ENCODE measurements around the gene ENAH. TPM values are rescaled to one million over a fixed set of nuclear protein-coding genes. Genes with fewer than 3 reads are reported as not detected.
A peak's percentile ranks its signal among the peaks of the same experiment; 100 is the strongest.

ENAH gene
- total and polyA plus RNA-seq, 9 of the 15 experiments (the other 6 are each of a cell fraction or from before 2014, with no cell fraction given), result 0.03 to 1.2 (median 0.15) TPM

DNA sequence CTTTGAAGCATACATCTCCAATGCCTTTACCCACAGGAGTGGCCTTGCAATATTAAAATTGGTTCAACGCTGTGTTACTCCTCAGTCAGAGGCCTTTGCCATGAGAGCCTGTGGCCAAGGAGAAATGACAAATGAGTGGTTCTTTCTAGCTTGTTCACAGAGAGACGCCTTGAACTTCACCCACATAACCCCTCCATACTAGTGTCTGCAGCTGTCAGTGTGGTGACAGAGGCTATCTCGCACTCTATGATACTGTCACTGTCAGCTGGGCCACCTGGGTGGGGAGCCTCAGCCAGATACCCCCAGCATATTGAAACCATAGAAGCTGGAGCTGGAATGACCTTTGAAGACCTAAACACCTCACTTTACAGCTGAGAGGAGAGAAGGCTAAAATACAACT is 167.7 kb downstream of the ENAH start (continued):
- TF ChIP-seq MCM5 (IDR thresholded peaks at IDR 0.05; ENCODE audit: low read depth) (no peak), CCAR2 (IDR thresholded peaks at IDR 0.05; ENCODE audit: low read depth, low read length) (no peak), ZNF707 (CRISPR knock-in tag; conservative IDR thresholded peaks at IDR 0.05) (no peak), ZC3H4 (CRISPR knock-in tag; IDR thresholded peaks at IDR 0.05; ENCODE audit: borderline replicate concordance) (no peak), NCOA1 (IDR thresholded peaks at IDR 0.05; ENCODE audit: low read depth) (no peak)

DNA sequence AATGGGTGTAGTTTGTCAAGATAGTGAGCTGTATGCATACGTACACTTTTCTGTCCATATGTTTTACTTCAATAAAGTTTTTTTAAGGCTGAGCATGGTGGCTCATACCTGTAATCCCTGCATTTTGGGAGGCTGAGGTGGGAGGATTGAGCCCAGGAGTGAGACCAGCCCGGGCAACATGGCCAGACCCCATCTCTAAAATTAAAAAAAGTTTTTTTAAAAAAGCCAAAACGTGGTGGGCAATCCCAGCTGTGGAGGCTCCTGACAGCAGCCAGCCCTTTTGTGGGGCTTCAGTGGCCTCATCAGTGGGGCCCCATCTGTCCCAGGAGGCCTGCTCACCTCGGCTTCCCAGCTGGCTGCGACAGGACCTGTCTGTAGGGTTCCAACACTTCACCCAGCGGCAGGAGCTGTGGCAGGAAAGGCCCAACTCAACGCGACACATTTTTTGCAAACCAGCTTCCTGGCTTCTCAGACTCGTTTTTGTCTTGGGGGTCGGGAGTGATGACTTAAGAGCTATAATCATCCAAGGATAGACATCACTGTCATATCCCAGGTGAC is 168.2 kb downstream of the ENAH start:
- H3K79me2 ChIP-seq (ENCODE audit: control insufficient read depth, insufficient read depth, low read length), result no peaks in the 10 kb centered on the region
- ChIA-PET POLR2A (interaction anchor here (0.7 to 2.0 kb wide), 6 partner anchors 22 to 503 kb away, joined by 3 to 6 read pairs (median 4); no protein-coding TSS in a partner anchor), CTCF (ENCODE audit: low intra/inter-chr PET ratio) (no interaction called here)
- FAIRE-seq, result no peak
- peaks cover 68 to 80% of the 10 kb centered on the region in 2 experiments for H3K27me3 ChIP-seq (ENCODE audit: control insufficient read depth in 2 of 2, insufficient read depth in 2 of 2, low read length in 2 of 2)
- H2AFZ ChIP-seq (ENCODE audit: low read depth, low read length), result no peak overlapping the region
- 0 out of 4 replicates have a peak overlapping the region, but pooled peaks of 1 of the 2 experiments have one; percentile 21 for H3K9ac ChIP-seq (ENCODE audit: insufficient read depth in 1 of 2, low read depth in 2 of 2, low read length in 2 of 2)
- H3K9me3 ChIP-seq (replicated peaks; ENCODE audit: control insufficient read depth, insufficient read depth, low read depth, low read length), result no peaks in the 10 kb centered on the region
- no peaks in the 10 kb centered on the region for H3K36me3 ChIP-seq (ENCODE audit: control insufficient read depth, insufficient read depth, low read length)
- BruUV-seq (replicated peaks), result no TSS peak
- H3K9me1 ChIP-seq (ENCODE audit: control insufficient read depth, insufficient read depth, low read length), result no peaks in the 10 kb centered on the region
- no peak for ATAC-seq
- H3K27ac ChIP-seq (ENCODE audit: extremely low read depth, low read depth, low read length), result no peak overlapping the region
- H3K4me2 ChIP-seq (ENCODE audit: insufficient read depth, low read length), result no peak overlapping the region
- WGBS (ENCODE audit: insufficient coverage, low coverage, missing lambda C conversion rate), result 2% methylated on average over 10 of the region's 10 CpGs
- H4K20me1 ChIP-seq (replicated peaks; ENCODE audit: control insufficient read depth, insufficient read depth, low read length), result 0 out of 2 replicates have a peak, but pooled peaks cover 11% of the 10 kb centered on the region
- H3K4me3 ChIP-seq, result no peak overlapping the region
- intact Hi-C loops (cut with micrococcal nuclease), result no loop called here
- in situ Hi-C loops (cut with MboI), result no loop called here
- no peaks in the 10 kb centered on the region; a peak in 2 of 5 replicates for H3K4me1 ChIP-seq (replicated peaks in 1 of 2; ENCODE audit: control insufficient read depth in 2 of 2, insufficient read depth in 2 of 2, low read length in 2 of 2)
- DNase-seq (ENCODE audit: extremely low read depth in 1 of 4, low spot score in 3 of 4), result no peak
- TF ChIP-seq, protein P1, sequence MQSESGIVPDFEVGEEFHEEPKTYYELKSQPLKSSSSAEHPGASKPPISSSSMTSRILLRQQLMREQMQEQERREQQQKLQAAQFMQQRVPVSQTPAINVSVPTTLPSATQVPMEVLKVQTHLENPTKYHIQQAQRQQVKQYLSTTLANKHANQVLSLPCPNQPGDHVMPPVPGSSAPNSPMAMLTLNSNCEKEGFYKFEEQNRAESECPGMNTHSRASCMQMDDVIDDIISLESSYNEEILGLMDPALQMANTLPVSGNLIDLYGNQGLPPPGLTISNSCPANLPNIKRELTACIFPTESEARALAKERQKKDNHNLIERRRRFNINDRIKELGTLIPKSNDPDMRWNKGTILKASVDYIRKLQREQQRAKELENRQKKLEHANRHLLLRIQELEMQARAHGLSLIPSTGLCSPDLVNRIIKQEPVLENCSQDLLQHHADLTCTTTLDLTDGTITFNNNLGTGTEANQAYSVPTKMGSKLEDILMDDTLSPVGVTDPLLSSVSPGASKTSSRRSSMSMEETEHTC (IDR thresholded peaks at IDR 0.05), result no peak
- TF ChIP-seq SRSF9 (IDR thresholded peaks at IDR 0.05; ENCODE audit: borderline replicate concordance, low read depth, low read length), result no peak
- TF ChIP-seq, protein P2, sequence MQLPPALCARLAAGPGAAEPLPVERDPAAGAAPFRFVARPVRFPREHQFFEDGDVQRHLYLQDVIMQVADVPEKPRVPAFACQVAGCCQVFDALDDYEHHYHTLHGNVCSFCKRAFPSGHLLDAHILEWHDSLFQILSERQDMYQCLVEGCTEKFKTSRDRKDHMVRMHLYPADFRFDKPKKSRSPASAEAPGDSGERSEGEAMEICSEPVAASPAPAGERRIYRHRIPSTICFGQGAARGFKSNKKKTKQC (CRISPR knock-in tag; IDR thresholded peaks at IDR 0.05), result no peak
- TF ChIP-seq, protein P3, sequence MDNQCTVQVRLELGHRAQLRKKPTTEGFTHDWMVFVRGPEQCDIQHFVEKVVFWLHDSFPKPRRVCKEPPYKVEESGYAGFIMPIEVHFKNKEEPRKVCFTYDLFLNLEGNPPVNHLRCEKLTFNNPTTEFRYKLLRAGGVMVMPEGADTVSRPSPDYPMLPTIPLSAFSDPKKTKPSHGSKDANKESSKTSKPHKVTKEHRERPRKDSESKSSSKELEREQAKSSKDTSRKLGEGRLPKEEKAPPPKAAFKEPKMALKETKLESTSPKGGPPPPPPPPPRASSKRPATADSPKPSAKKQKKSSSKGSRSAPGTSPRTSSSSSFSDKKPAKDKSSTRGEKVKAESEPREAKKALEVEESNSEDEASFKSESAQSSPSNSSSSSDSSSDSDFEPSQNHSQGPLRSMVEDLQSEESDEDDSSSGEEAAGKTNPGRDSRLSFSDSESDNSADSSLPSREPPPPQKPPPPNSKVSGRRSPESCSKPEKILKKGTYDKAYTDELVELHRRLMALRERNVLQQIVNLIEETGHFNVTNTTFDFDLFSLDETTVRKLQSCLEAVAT (IDR thresholded peaks at IDR 0.05), result no peak
